Heart left ventricle (tissue), 16 donors: Measurements from ENCODE around the gene COL23A1. TPM values are rescaled to one million over a fixed set of nuclear protein-coding genes. Genes with fewer than 3 reads are reported as not detected.
"Not testable (repeated sequence)": the region's sequence is repeated elsewhere in the genome, so short reads cannot be mapped to it uniquely, and the experiment has no call there.

Source experiments
- ATAC-seq, 4 donors: fragments of 200-7000 bp; cut with Tn5 transposase; one replicate each; pipeline ENCODE4 v1.9.1; 2020 to 2022; ENCODE audit warnings: moderate library complexity in 4 of 4, mild to moderate bottlenecking in 3 of 4, moderate number of reproducible peaks in 1 of 4
- DNase-seq, 5 donors: peaks; one replicate each; pipeline ENCODE4 v3.0.0-alpha.2; 2020
- H3K27ac ChIP-seq, 12 donors: fragments of 200-600 bp; sonication (generic) in 4 of 12; one replicate each; pipeline versions ENCODE4 v1.5.0 to v1.8.0; 2016 to 2022; ENCODE audit warnings: mild to moderate bottlenecking in 2 of 12
- H3K27me3 ChIP-seq, 9 donors: fragments of 200-600 bp; sonication (generic) in 2 of 9; one replicate each; pipeline versions ENCODE4 v1.5.1 to v1.8.0; 2016 to 2022; ENCODE audit warnings: mild to moderate bottlenecking in 3 of 9
- H3K36me3 ChIP-seq, 9 donors: fragments of 200-600 bp; sonication (generic) in 2 of 9; one replicate each; pipeline versions ENCODE4 v1.5.0 to v1.8.0; 2018 to 2022; ENCODE audit warnings: mild to moderate bottlenecking in 2 of 9
- H3K4me1 ChIP-seq, 12 donors: fragments of 200-600 bp; sonication (generic) in 4 of 12; one replicate each; pipeline versions ENCODE4 v1.5.0 to v1.8.0; 2016 to 2022; ENCODE audit warnings: mild to moderate bottlenecking in 3 of 12
- H3K4me3 ChIP-seq, 12 donors: fragments of 200-600 bp; sonication (generic) in 4 of 12; one replicate each; pipeline versions ENCODE4 v1.5.0 to v1.8.0; 2017 to 2022; ENCODE audit warnings: mild to moderate bottlenecking in 9 of 12, moderate library complexity in 4 of 12
- H3K9me3 ChIP-seq, 12 donors: fragments of 200-600 bp; sonication (generic) in 4 of 12; one replicate each; pipeline versions ENCODE4 v1.5.0 to v1.8.0; 2016 to 2022; ENCODE audit warnings: mild to moderate bottlenecking in 1 of 12
- CTCF ChIP-seq, 12 donors: fragments of 200-600 bp; sonication (generic) in 4 of 12; IDR thresholded peaks; one replicate each; pipeline versions ENCODE4 v1.5.0 to v1.8.0; 2018 to 2022; ENCODE audit warnings: antibody characterized with exemption in 12 of 12, mild to moderate bottlenecking in 5 of 12
- POLR2A ChIP-seq, 2 donors: fragments of 450-650 bp; IDR thresholded peaks; one replicate each; pipeline ENCODE4 v1.6.1; 2017; ENCODE audit warnings: antibody characterized with exemption in 2 of 2, mild to moderate bottlenecking in 2 of 2, moderate library complexity in 2 of 2
- WGBS, 4 donors: extraction: QIAGEN DNeasy Blood & Tissue Kit in 2 of 4; methylation state at CpG; one replicate each; pipeline versions ENCODE4 v1.1.5 to v1.1.7; 2013 to 2018; 5-methylcytosine and 5-hydroxymethylcytosine counted together
- intact Hi-C, 10 donors: fragments of 100-400 bp; cut with DNase I; formaldehyde crosslinking; loops; one replicate each; pipeline versions ENCODE4 v1.11.1 to v1.14.2; 2022
- polyA plus RNA-seq, 2 donors: library from polyadenylated mRNA; stranded (reverse); fragments of 200-250 nt; gene quantifications; one replicate each; pipeline ENCODE4 v1.2.3, GENCODE V29; 2013
- total RNA-seq, 9 donors: library from RNA; depleted of rRNA in 2 of 9; stranded (reverse); fragments of >200 nt in 2 of 9; fragmentation: NEBNext Ultra II Directional in 3 of 9; extraction: Animal tissue kit (Norgen Biotek cat#: 25700) in 3 of 9; gene quantifications; one replicate each; pipeline versions ENCODE4 v1.1.0 to v1.2.4, GENCODE V29; 2016 to 2023
- donor health status: ischemic (EF 13 %, LVEDD 7.1; RV severe dilation, severe dysfunction).
- donor health status: healthy with polysubstance abuse.
- donor health status: DM: no; HTN: yes; CAD: no.
- donor health status: DM: no; HTN: no; CAD: no.
- donor health status: ischemic (EF 25% LVEDD 6.9; RV normal size, moderate dysfunction).
- donor health status: ischemic (EF 25% LVEDD 5.7; RV mildly dilated, moderate dysfunction).
- donor health status: healthy.
- donor health status: DM: yes; HTN: yes; CAD: no.
- donor health status: ischemic (EF 35%, LVEDD 5.7; RV mildly dilated, moderate dysfunction).
- donor health status: nonischemic (EF 11% LVEDD 7.7; RV severe dilation, severe dysfunction).
- donor health status: DM: yes; HTN: yes; CAD: no.
- donor health status: PGD.
- donor health status: ischemic (EF 29% LVEDD 5.4; RV normal size, mild dysfunction).
- donor health status: nonischemic (EF 23%, LVEDD 6.1; RV moderate dilation, normal function).

COL23A1 gene
- total and polyA plus RNA-seq, 11 donors: 6.0 to 33.0 (median 18.8) TPM

- Histone ChIP-seq H3K9me3 (no peaks in the 10 kb centered on the region), H3K27me3 (no peaks in the 10 kb centered on the region), H3K27ac (no peak overlapping the region), H3K36me3 (no peaks in the 10 kb centered on the region), H3K4me3 (no peak overlapping the region), H3K4me1 (no peaks in the 10 kb centered on the region)
- DNase-seq (no peak), ATAC-seq (no peak)
- intact Hi-C loops: no loop called here
- 92 to 96% (median 93%) methylated on average over 14 to 20 of the region's 20 CpGs for WGBS, 4 donors
- TF ChIP-seq CTCF (IDR thresholded peaks at IDR 0.05): no peak
- no peak for TF ChIP-seq POLR2A (IDR thresholded peaks at IDR 0.05)
Measured at GRCh38 chr5:178319541-178320041, 270.6 kb downstream of the COL23A1 start.

- no peak for DNase-seq
- H3K36me3 ChIP-seq: no peaks in the 10 kb centered on the region
- no peaks in the 10 kb centered on the region for H3K4me1 ChIP-seq
- 91 to 93% (median 92%) methylated on average over 6 of the region's 6 CpGs for WGBS, 4 donors
- intact Hi-C loops: no loop called here
- no peaks in the 10 kb centered on the region for H3K27me3 ChIP-seq
- no peak overlapping the region for H3K4me3 ChIP-seq
- TF ChIP-seq POLR2A (IDR thresholded peaks at IDR 0.05): no peak
- no peak for TF ChIP-seq CTCF (IDR thresholded peaks at IDR 0.05)
- no peaks in the 10 kb centered on the region for H3K9me3 ChIP-seq
- H3K27ac ChIP-seq: no peak overlapping the region
- no peak for ATAC-seq
Measured at GRCh38 chr5:178318893-178319292, 271.3 kb downstream of the COL23A1 start.

GRCh38 chr5:178318382-178318781 lies 271.8 kb downstream of the COL23A1 start:
- Histone ChIP-seq H3K27ac (no peak overlapping the region), H3K27me3 (no peaks in the 10 kb centered on the region), H3K4me1 (no peaks in the 10 kb centered on the region), H3K4me3 (no peak overlapping the region), H3K36me3 (no peaks in the 10 kb centered on the region), H3K9me3 (no peaks in the 10 kb centered on the region)
- 93 to 96% (median 94%) methylated on average over 17 of the region's 17 CpGs for WGBS, 4 donors
- ATAC-seq (no peak), DNase-seq (no peak)
- TF ChIP-seq CTCF (IDR thresholded peaks at IDR 0.05): no peak
- TF ChIP-seq POLR2A (IDR thresholded peaks at IDR 0.05): no peak
- intact Hi-C loops: no loop called here

GRCh38 chr5:178317727-178318126 lies 272.5 kb downstream of the COL23A1 start:
- H3K4me1 ChIP-seq, H3K27me3 ChIP-seq, H3K36me3 ChIP-seq, H3K9me3 ChIP-seq, intact Hi-C loops, H3K4me3 ChIP-seq, DNase-seq, H3K27ac ChIP-seq, ATAC-seq: not testable (repeated sequence)
- WGBS, 4 donors: 87 to 91% (median 89%) methylated on average over 5 of the region's 5 CpGs
